LHCN-M2 (cell line): ENCODE measurements around the gene ELOVL6. TPM values are rescaled to one million over a fixed set of nuclear protein-coding genes. Genes with fewer than 3 reads are reported as not detected.
"Not testable (repeated sequence)": the region's sequence is repeated elsewhere in the genome, so short reads cannot be mapped to it uniquely, and the experiment has no call there.

Experiments used
- DNase-seq: peaks from one replicate; pipeline ENCODE4 v3.0.0-alpha.2; 2012; ENCODE audit warnings: low read depth
- total RNA-seq: library from RNA; depleted of rRNA; stranded (reverse); fragments of >200 nt; gene quantifications from 2 replicates; pipeline ENCODE4 v1.2.3, GENCODE V29; 2014

The ELOVL6 gene
- total RNA-seq, 1 experiment from 2014 or later, result 10.7 TPM

GRCh38 chr4:110075083-110075738 lies 123.2 kb downstream of the ELOVL6 start:
- DNase-seq, result no peak

DNA sequence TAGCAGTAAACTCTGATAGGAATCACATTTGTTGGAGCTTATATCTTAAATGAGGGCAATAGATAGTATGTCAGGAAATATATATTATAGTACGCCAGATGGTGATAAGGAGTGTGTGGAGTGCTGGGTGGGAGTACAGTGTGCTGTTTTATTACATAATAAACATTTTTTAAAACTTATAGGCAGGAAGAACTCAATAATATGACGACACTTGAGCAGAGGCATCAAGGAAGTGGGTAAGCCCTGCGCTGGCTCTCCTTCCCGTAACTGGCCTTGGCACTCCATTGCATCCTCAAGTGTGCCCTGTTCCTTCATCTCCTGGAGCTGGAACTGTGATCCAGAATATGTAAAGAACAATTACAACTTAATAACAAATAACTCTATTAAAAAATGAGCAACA lies 123.8 kb downstream of the ELOVL6 start:
- no peak for DNase-seq

DNA sequence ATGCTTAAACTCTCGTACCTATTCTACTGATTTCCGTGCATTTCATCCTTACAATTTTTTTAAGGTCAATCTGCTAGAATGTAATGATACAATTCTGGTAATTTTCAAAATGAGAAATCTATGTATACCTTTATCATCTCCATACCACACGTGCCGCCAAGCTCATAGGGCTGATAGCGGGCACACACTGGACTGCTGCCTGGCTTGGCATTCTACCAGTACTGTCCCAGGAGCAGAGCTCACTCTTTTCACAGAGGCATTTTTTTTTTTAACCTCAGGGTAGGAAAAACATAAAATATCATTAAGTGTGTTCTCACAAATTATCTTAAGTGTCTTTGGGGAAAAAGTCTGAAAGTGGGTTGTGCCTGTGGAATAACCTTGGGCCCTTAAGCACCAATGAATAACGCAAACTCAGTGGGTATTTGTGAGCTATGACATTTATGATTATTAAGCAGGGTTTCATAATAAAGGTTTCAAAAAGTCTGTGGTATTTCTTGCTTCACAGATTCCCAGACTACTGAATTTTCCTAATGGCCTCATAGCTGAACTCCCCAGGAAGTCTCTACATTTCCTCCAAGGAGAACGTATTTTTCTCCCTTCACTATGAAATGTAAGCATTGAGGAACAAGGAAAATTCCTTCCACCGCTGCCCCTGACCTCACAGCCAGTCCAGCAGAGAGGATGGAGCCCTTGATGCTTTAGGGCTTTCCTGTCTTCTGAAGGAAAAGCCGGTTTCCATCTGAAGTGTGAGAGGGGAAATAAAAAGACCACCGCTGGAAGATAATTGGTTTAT lies 125.2 kb downstream of the ELOVL6 start:
- DNase-seq, result no peak

DNA sequence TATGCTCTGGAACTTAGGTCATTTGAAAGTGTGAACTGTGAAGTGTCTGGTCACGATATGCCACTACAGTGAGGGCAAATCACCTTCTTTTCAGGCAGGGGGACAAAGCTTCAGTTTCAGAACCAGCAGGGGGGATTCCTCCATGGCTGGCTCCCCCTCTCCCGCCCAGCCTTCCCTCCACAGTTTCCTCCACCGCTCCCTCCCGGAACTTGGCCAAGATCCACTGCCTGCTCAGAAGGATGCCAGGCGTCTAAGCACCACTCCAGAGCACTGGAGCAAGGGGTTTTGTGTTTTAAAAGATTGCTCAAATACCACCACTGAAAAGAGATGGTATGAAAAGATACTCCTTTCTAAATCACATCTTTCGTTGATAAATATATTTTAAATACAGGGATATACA lies 126.9 kb downstream of the ELOVL6 start:
- DNase-seq, result no peak

GRCh38 chr4:110068248-110068647 lies 130.2 kb downstream of the ELOVL6 start:
- DNase-seq, result no peak

DNA sequence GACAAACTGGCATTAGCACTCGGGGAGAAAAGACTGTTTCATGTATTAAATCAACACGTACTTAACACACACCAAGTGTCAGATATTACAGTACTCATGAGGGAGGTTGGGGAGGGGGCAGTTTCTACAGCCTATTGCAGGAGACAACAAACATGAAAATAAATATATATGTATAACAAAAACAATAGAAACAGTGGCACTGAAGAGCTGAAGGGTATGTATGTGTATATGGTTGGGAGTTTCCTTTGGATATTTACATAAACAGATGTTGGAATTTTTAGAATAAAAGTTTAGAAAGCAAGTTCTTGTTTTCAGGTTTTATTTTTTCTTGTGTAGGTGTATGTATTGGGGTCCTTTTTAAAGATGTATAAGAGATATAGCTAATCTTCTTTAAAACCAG lies 133.5 kb downstream of the ELOVL6 start:
- no peak for DNase-seq

DNA sequence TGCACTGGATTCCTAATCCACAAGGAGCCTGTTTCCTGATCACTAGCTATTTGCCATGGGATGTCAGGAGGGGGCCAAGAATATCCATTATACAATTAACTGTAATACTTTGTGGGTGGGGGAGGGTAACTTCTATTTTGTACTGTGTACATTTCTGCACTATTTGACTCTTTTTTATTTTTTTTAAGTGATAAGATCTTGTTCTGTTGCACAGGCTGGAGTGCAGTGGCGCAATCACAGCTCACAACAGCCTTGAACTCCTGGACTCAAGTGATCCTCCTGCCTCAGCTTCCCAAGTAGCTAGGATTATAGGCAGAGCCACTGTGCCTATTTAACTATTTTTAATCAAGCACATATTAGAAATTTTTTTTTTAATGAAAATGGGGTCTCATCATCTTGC lies 134.1 kb downstream of the ELOVL6 start:
- DNase-seq, result no peak

- no peak for DNase-seq
Measured at GRCh38 chr4:110062166-110062565, 136.2 kb downstream of the ELOVL6 start.

GRCh38 chr4:110061076-110061475 lies 137.3 kb downstream of the ELOVL6 start:
- DNase-seq, result no peak

GRCh38 chr4:110059556-110060191 lies 138.7 kb downstream of the ELOVL6 start:
- peak; percentile 84 for DNase-seq

DNA sequence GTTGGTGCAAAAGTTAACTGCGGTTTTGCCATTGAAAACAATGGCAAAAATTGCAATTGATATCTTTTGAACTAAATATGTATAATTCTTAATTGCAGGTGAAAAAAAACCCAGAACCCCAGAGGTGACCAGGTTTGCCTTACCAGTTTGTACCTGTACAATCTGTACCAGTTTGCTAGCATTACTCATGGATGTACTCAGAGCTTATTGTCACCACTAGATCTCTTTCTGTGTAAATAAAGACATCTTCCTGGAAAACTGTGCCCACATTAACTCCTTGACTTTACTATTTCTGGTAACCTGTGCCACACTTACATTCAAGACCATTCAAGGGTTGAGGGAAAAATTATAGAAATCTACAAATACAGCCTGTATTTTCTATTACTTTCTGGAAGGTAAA lies 139.7 kb downstream of the ELOVL6 start:
- DNase-seq, result no peak

DNA sequence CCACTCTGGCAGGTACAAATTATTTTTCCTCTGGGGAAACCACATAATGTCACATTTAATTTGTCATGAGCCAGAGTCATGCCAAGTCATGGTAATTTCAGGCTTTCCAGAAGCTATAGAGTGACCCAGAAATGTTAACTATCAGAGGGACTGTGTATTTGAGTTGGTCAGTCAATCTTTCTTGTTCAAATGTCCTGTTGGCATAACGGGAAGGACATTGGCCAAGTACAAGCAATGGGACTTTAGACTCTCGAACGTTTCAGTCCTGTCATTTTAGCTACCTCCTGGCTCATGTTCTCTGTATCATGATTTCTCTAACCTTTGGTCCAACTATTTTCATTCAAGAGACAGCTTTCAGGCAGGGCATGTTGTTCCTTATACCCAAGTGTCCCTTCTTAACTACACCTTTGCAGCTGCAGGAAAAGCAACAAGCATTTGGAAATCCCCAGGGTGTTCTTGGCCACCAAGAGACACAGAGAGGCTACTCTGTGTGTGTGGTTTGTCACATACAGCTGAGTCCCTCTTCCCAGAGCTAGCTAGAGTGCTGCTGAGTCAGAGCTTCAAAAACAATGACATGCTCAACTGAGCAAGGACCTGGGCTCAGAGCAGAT lies 143.2 kb downstream of the ELOVL6 start:
- no peak for DNase-seq

- DNase-seq, result peak; percentile 52
Measured at GRCh38 chr4:110049951-110050925, 148.2 kb downstream of the ELOVL6 start.

DNA sequence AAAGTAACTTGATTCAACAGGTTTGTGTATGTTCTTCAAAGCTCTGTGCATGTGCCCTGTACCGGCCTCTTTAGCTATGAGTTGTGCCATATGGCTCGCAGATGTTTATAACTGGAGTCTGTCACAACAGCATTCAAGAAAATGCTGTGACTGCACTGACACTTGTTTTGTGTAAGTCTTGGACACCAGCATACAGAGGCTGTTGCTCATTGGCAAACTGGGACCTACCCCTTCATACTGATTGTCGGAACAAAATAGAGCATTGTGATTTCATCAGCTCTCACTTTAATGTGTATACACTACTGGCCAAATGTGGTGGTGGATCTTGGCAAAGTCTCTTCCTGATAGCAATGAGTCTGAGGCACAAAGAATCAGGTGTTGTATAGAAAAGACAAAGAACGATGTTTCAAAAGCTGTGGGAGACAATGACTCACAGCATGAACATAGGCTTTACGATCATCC lies 151.8 kb downstream of the ELOVL6 start:
- no peak for DNase-seq

DNA sequence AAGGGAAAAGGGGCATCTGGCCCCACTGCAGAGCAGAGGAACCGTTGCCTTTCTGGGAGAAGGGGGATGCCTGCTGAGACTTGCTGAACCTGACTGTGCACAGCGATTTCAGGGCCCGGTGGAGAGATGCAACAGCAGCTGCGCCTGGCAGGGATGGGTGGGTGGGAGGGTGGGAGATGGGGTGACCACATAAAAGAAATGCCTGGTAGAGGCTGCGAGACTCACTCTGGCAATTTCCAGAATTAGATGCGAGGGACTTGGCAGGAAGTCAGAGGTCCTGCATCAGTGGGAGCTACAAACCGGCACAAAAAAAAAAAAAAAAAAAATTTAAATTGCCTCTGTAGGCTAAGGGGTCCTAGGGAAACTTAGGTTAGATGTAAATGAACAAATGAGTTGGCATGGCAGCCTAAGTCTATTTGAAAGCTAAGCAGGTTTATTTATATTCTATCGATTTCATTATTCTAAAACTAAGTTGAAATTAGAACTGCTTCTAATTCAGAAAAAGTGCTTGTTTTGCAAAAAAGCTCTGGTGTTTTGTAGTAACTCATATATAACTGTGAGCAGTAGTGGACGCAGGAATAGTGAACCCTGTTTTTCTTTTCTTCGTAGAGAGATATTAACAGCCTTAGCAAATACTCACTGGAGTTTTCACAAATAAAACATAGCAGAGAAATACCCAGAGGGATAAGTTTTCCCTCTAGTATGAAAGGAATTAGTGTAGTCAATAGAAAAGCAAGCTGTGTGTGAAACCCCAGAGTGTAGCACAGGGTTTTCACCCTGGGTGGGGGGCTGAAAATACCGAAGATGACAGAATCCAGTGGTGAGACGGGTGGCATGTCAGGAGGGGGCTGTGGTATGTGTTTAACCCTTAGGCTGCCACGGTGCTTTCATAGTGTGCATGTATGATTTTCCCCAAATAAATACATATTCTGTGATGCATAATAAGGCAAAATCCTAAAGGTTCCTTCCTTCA lies 155.6 kb downstream of the ELOVL6 start:
- no peak for DNase-seq

- no peak for DNase-seq
Measured at GRCh38 chr4:110041735-110042134, 156.7 kb downstream of the ELOVL6 start.

GRCh38 chr4:110039164-110039563 lies 159.3 kb downstream of the ELOVL6 start:
- DNase-seq, result not testable (repeated sequence)

GRCh38 chr4:110034026-110034393 lies 164.4 kb downstream of the ELOVL6 start:
- DNase-seq, result no peak

DNA sequence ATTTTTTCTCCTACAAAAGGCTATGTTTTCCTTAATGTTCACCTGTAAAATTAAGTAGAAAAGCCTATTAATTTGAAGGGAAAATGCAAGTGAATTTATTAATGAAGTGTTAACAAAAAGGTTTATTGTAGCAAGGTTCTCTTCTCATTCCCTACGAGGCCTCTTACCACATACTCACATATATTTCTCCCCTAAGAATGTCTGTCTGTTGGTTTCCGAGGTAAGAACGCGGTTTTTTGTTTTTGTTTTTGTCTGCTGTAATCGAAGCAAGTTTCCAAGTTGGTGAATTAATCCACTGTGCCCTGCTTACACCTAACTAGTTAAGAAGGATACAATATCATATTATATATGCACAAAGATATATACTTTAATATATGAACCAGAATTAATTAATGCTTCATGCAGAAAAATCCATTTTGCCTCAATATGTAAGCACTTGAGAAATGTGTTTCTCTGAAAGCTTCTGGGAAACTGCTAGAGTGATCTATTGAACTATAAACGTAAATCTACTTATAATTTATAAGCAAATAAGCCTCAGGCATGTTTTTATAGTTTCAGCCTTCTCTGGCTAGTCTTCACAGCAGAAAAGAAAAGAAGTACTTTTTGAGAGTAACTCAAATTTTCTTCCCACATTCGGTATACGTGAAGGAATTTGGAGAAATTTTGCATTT lies 164.9 kb downstream of the ELOVL6 start:
- no peak for DNase-seq
